ENCODE results near the gene ARHGAP42. TPM values are rescaled to one million over a fixed set of nuclear protein-coding genes. Genes with fewer than 3 reads are reported as not detected.

The ARHGAP42 gene
- total RNA-seq, 1 experiment from 2014 or later: not detected

GRCh38 chr11:100940111-100940510 is 253.0 kb downstream of the ARHGAP42 start:
- Histone ChIP-seq H3K4me2 (ENCODE audit: low read depth, low read length, poor library complexity, severe bottlenecking) (no peak overlapping the region), H3K36me3 (ENCODE audit: insufficient read depth, low read length) (no peaks in the 10 kb centered on the region), H3K9ac (ENCODE audit: low read length) (no peak overlapping the region), H3K4me1 (ENCODE audit: low read length) (no peaks in the 10 kb centered on the region), H3K27ac (ENCODE audit: low read length) (no peak overlapping the region), H3K9me3 (ENCODE audit: low read length) (0 out of 2 replicates have a peak, but pooled peaks cover 3% of the 10 kb centered on the region), H4K20me1 (ENCODE audit: insufficient read depth, low read depth, low read length) (no peaks in the 10 kb centered on the region), H3K4me3 (ENCODE audit: low read length) (no peak overlapping the region), H2AFZ (ENCODE audit: low read length) (no peak overlapping the region), H3K9me2 (replicated peaks; ENCODE audit: insufficient read depth, low read length) (peaks cover 4% of the 10 kb centered on the region; the same call in 1 of the 2 replicates), H3K79me2 (ENCODE audit: low read length) (no peaks in the 10 kb centered on the region), H3K27me3 (ENCODE audit: low read length) (no peaks in the 10 kb centered on the region)
- DNase-seq: no peak

DNA sequence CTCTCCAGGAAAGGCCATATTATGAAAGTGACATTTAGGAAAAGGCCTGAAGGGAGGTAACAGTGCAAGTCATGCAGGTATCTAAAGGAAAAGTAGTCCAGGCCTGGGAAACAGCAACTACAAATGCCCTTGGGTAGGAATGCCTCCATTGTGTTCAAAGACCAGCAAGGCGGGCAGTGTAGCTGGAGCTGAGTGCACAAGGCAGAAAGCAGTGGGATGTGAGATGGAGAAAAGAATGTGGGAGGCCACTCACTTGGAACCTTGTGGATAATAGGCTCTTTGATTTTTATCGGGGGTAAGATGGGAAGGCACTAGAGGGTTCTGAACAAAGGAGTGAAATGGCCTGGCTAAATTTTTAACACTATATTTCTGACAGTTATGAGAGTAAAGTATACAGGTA is 253.9 kb downstream of the ARHGAP42 start:
- Histone ChIP-seq H3K4me1 (ENCODE audit: low read length) (no peaks in the 10 kb centered on the region), H3K27ac (ENCODE audit: low read length) (no peak overlapping the region), H3K36me3 (ENCODE audit: insufficient read depth, low read length) (no peaks in the 10 kb centered on the region), H3K27me3 (ENCODE audit: low read length) (no peaks in the 10 kb centered on the region; the same call in 1 of the 2 replicates), H3K4me2 (ENCODE audit: low read depth, low read length, poor library complexity, severe bottlenecking) (no peak overlapping the region), H3K9ac (ENCODE audit: low read length) (no peak overlapping the region), H2AFZ (ENCODE audit: low read length) (no peak overlapping the region), H4K20me1 (ENCODE audit: insufficient read depth, low read depth, low read length) (no peaks in the 10 kb centered on the region), H3K79me2 (ENCODE audit: low read length) (no peaks in the 10 kb centered on the region), H3K9me3 (ENCODE audit: low read length) (0 out of 2 replicates have a peak, but pooled peaks cover 3% of the 10 kb centered on the region), H3K4me3 (ENCODE audit: low read length) (no peak overlapping the region), H3K9me2 (replicated peaks; ENCODE audit: insufficient read depth, low read length) (peaks cover 4% of the 10 kb centered on the region; the same call in 1 of the 2 replicates)
- DNase-seq: no peak

DNA sequence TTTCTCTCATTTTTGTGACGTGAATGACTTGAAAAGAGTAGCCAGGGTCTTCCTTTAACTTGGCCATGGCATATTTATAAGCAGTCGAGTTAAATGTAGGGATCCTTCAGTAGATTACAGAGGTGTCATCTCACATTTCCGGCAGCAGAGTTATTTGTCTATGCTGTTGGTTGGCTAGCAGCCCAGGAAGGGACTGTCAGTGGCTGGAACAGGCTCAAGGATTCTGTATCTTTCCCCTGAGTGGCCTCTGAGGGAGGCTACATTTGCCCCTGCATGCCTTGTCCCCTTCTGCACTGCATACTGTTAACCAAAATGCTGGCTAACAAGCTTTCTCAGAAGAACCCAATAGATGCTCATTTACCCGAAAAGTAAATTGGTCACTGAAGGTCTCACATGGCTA is 254.9 kb downstream of the ARHGAP42 start:
- no peak for DNase-seq
- Histone ChIP-seq H3K9ac (ENCODE audit: low read length) (no peak overlapping the region), H3K4me3 (ENCODE audit: low read length) (no peak overlapping the region), H4K20me1 (ENCODE audit: insufficient read depth, low read depth, low read length) (no peaks in the 10 kb centered on the region), H3K9me3 (ENCODE audit: low read length) (0 out of 2 replicates have a peak, but pooled peaks cover 6% of the 10 kb centered on the region), H3K27ac (ENCODE audit: low read length) (no peak overlapping the region), H2AFZ (ENCODE audit: low read length) (no peak overlapping the region), H3K27me3 (ENCODE audit: low read length) (no peaks in the 10 kb centered on the region; the same call in 1 of the 2 replicates), H3K4me2 (ENCODE audit: low read depth, low read length, poor library complexity, severe bottlenecking) (no peak overlapping the region), H3K36me3 (ENCODE audit: insufficient read depth, low read length) (no peaks in the 10 kb centered on the region), H3K4me1 (ENCODE audit: low read length) (no peaks in the 10 kb centered on the region), H3K9me2 (replicated peaks; ENCODE audit: insufficient read depth, low read length) (peaks cover 4% of the 10 kb centered on the region; the same call in 1 of the 2 replicates), H3K79me2 (ENCODE audit: low read length) (no peaks in the 10 kb centered on the region)

DNA sequence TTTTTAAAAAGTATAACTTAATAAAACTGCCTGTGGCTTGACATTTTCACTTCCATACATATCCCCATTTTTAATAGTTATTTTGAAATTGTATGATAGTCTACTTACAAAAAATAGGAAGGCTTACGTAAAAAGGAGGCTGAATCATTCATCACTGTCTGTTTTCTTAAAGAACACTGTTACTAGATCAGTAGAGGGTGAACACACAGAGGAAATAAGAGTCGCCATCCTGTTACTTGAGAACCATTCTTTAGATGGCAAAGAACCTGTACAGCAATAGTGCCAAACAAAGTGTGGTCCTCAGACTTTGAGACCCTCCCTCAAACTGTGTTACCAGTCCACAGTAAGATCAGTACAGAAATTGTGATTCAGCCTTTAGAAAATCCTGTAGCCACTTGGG is 261.8 kb downstream of the ARHGAP42 start:
- Histone ChIP-seq H3K4me3 (ENCODE audit: low read length) (no peak overlapping the region), H3K9ac (ENCODE audit: low read length) (no peak overlapping the region), H3K36me3 (ENCODE audit: insufficient read depth, low read length) (no peaks in the 10 kb centered on the region), H3K27ac (ENCODE audit: low read length) (no peak overlapping the region), H3K9me3 (ENCODE audit: low read length) (peaks cover 21% of the 10 kb centered on the region), H3K4me1 (ENCODE audit: low read length) (no peaks in the 10 kb centered on the region), H3K4me2 (ENCODE audit: low read depth, low read length, poor library complexity, severe bottlenecking) (no peak overlapping the region), H3K79me2 (ENCODE audit: low read length) (no peaks in the 10 kb centered on the region), H3K9me2 (replicated peaks; ENCODE audit: insufficient read depth, low read length) (peaks cover 4% of the 10 kb centered on the region; the same call in 1 of the 2 replicates), H2AFZ (ENCODE audit: low read length) (no peak overlapping the region), H3K27me3 (ENCODE audit: low read length) (no peaks in the 10 kb centered on the region; the same call in 1 of the 2 replicates), H4K20me1 (ENCODE audit: insufficient read depth, low read depth, low read length) (no peaks in the 10 kb centered on the region)
- no peak for DNase-seq

GRCh38 chr11:100949443-100949842 is 262.4 kb downstream of the ARHGAP42 start:
- Histone ChIP-seq H3K27me3 (ENCODE audit: low read length) (no peaks in the 10 kb centered on the region; the same call in 1 of the 2 replicates), H3K9ac (ENCODE audit: low read length) (no peak overlapping the region), H3K36me3 (ENCODE audit: insufficient read depth, low read length) (no peaks in the 10 kb centered on the region), H3K4me2 (ENCODE audit: low read depth, low read length, poor library complexity, severe bottlenecking) (no peak overlapping the region), H2AFZ (ENCODE audit: low read length) (no peak overlapping the region), H3K4me3 (ENCODE audit: low read length) (no peak overlapping the region), H3K79me2 (ENCODE audit: low read length) (no peaks in the 10 kb centered on the region), H3K27ac (ENCODE audit: low read length) (no peak overlapping the region), H4K20me1 (ENCODE audit: insufficient read depth, low read depth, low read length) (no peaks in the 10 kb centered on the region), H3K4me1 (ENCODE audit: low read length) (no peaks in the 10 kb centered on the region), H3K9me2 (replicated peaks; ENCODE audit: insufficient read depth, low read length) (0 out of 2 replicates have a peak, but pooled peaks cover 2% of the 10 kb centered on the region), H3K9me3 (ENCODE audit: low read length) (peaks cover 20% of the 10 kb centered on the region)
- no peak for DNase-seq

- H4K20me1 ChIP-seq (ENCODE audit: insufficient read depth, low read depth, low read length): no peaks in the 10 kb centered on the region
- peaks cover 34% of the 10 kb centered on the region for H3K9me3 ChIP-seq (ENCODE audit: low read length)
- H3K27ac ChIP-seq (ENCODE audit: low read length): no peak overlapping the region
- no peak overlapping the region for H2AFZ ChIP-seq (ENCODE audit: low read length)
- no peak overlapping the region for H3K4me2 ChIP-seq (ENCODE audit: low read depth, low read length, poor library complexity, severe bottlenecking)
- no peaks in the 10 kb centered on the region for H3K79me2 ChIP-seq (ENCODE audit: low read length)
- no peak overlapping the region for H3K9ac ChIP-seq (ENCODE audit: low read length)
- no peaks in the 10 kb centered on the region for H3K9me2 ChIP-seq (replicated peaks; ENCODE audit: insufficient read depth, low read length)
- H3K36me3 ChIP-seq (ENCODE audit: insufficient read depth, low read length): no peaks in the 10 kb centered on the region
- no peaks in the 10 kb centered on the region for H3K27me3 ChIP-seq (ENCODE audit: low read length)
- DNase-seq: no peak
- no peak overlapping the region for H3K4me3 ChIP-seq (ENCODE audit: low read length)
- H3K4me1 ChIP-seq (ENCODE audit: low read length): no peaks in the 10 kb centered on the region
Observed at GRCh38 chr11:100955318-100955717, 268.2 kb downstream of the ARHGAP42 start.

DNA sequence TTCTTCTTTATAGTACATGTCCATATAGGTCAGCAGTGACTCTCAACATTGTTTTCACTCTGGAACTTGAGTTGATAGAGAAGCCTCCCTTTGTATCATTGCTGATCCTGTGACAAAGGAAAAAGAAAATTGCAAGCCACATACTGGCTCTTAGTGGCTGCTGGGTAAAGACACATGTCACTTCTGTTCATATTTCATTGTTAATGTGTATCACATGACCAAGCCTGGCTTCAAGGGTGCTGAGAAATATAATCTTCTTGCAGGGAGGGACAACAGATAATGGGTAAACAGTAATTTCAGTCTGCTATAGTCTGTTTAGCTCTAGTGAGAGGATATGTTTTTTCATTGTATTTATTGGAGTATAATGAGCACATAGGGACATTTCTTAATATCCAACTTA is 269.3 kb downstream of the ARHGAP42 start:
- H3K9ac ChIP-seq (ENCODE audit: low read length): no peak overlapping the region
- H3K9me2 ChIP-seq (replicated peaks; ENCODE audit: insufficient read depth, low read length): no peaks in the 10 kb centered on the region
- no peaks in the 10 kb centered on the region for H3K4me1 ChIP-seq (ENCODE audit: low read length)
- H4K20me1 ChIP-seq (ENCODE audit: insufficient read depth, low read depth, low read length): no peaks in the 10 kb centered on the region
- no peak overlapping the region for H3K4me2 ChIP-seq (ENCODE audit: low read depth, low read length, poor library complexity, severe bottlenecking)
- H3K27ac ChIP-seq (ENCODE audit: low read length): no peak overlapping the region
- H3K9me3 ChIP-seq (ENCODE audit: low read length): peaks cover 38% of the 10 kb centered on the region
- H3K79me2 ChIP-seq (ENCODE audit: low read length): no peaks in the 10 kb centered on the region
- H3K4me3 ChIP-seq (ENCODE audit: low read length): no peak overlapping the region
- no peak for DNase-seq
- H3K36me3 ChIP-seq (ENCODE audit: insufficient read depth, low read length): no peaks in the 10 kb centered on the region
- H3K27me3 ChIP-seq (ENCODE audit: low read length): no peaks in the 10 kb centered on the region
- no peak overlapping the region for H2AFZ ChIP-seq (ENCODE audit: low read length)

- no peak for DNase-seq
- Histone ChIP-seq H4K20me1 (ENCODE audit: insufficient read depth, low read depth, low read length) (no peaks in the 10 kb centered on the region), H3K9me3 (ENCODE audit: low read length) (peaks cover 37% of the 10 kb centered on the region), H3K4me1 (ENCODE audit: low read length) (no peaks in the 10 kb centered on the region), H3K9me2 (replicated peaks; ENCODE audit: insufficient read depth, low read length) (no peaks in the 10 kb centered on the region), H3K9ac (ENCODE audit: low read length) (no peak overlapping the region), H3K36me3 (ENCODE audit: insufficient read depth, low read length) (no peaks in the 10 kb centered on the region), H3K27ac (ENCODE audit: low read length) (no peak overlapping the region), H3K4me2 (ENCODE audit: low read depth, low read length, poor library complexity, severe bottlenecking) (no peak overlapping the region), H3K4me3 (ENCODE audit: low read length) (no peak overlapping the region), H3K79me2 (ENCODE audit: low read length) (no peaks in the 10 kb centered on the region), H3K27me3 (ENCODE audit: low read length) (no peaks in the 10 kb centered on the region), H2AFZ (ENCODE audit: low read length) (no peak overlapping the region)
Observed at GRCh38 chr11:100957499-100957898, 270.4 kb downstream of the ARHGAP42 start.
